OCI-LY7 (cell line): ENCODE results near the gene GTSE1. TPM values are rescaled to one million over a fixed set of nuclear protein-coding genes. Genes with fewer than 3 reads are reported as not detected.

Source experiments
- BruUV-seq: library from RNA; stranded (reverse); fragments of 400-500 nt; replicated peaks from 2 replicates; lab custom pipeline; 2021; lab: Mats Ljungman, UMichigan
- CTCF ChIA-PET: fragments of 300-600 bp; sonication (Branson Sonifier 250); formaldehyde crosslinking; loops from one replicate; lab custom pipeline; 2022; ENCODE audit warnings: antibody characterized with exemption; ENCODE audit not compliant: unreplicated experiment; lab: Charles Lee
- POLR2A ChIA-PET: fragments of 300-600 bp; sonication (Branson Sonifier 250); formaldehyde crosslinking; loops from one replicate; lab custom pipeline; 2022; ENCODE audit warnings: antibody characterized with exemption; lab: Charles Lee
- DNase-seq: peaks from one replicate; pipeline ENCODE4 v3.0.0-alpha.2; 2015; ENCODE audit warnings: low spot score
- H2AFZ ChIP-seq: fragments of 200-600 bp; sonication (generic), shearing (Covaris generic); 2 replicates; pipeline ENCODE4 v1.6.1; 2014; ENCODE audit warnings: mild to moderate bottlenecking, antibody characterized with exemption, low read length, moderate library complexity
- H3K27ac ChIP-seq: fragments of 200-600 bp; sonication (generic); 2 replicates; pipeline ENCODE4 v1.5.1; 2014; ENCODE audit warnings: mixed run types, low read depth, mild to moderate bottlenecking, moderate library complexity, low read length, inconsistent platforms; ENCODE audit not compliant: poor library complexity, severe bottlenecking
- H3K36me3 ChIP-seq: fragments of 200-600 bp; sonication (generic); 2 replicates; pipeline ENCODE4 v1.6.1; 2014; ENCODE audit warnings: mild to moderate bottlenecking, antibody characterized with exemption, low read length, moderate library complexity, mixed read lengths; ENCODE audit not compliant: insufficient read depth
- H3K4me1 ChIP-seq: fragments of 200-600 bp; sonication (generic); 2 replicates; pipeline ENCODE4 v1.5.1; 2014; ENCODE audit warnings: mild to moderate bottlenecking, low read length; ENCODE audit not compliant: insufficient read depth, poor library complexity, severe bottlenecking
- H3K4me2 ChIP-seq: fragments of 200-600 bp; sonication (generic); 2 replicates; pipeline ENCODE4 v1.6.1; 2014; ENCODE audit warnings: mild to moderate bottlenecking, low read length
- H3K4me3 ChIP-seq: fragments of 200-600 bp; sonication (generic); 2 replicates; pipeline ENCODE4 v1.5.1; 2014; ENCODE audit warnings: mild to moderate bottlenecking, low read depth, low read length; ENCODE audit not compliant: poor library complexity, severe bottlenecking
- H3K79me2 ChIP-seq: fragments of 200-600 bp; sonication (generic); 2 replicates; pipeline ENCODE4 v1.6.1; 2016; ENCODE audit warnings: low read depth, mild to moderate bottlenecking, low read length, moderate library complexity, mixed read lengths; ENCODE audit not compliant: insufficient read depth
- H3K9me2 ChIP-seq: fragments of 200-600 bp; sonication (generic); 2 replicates; pipeline ENCODE4 v1.6.1; 2016; ENCODE audit warnings: mild to moderate bottlenecking, low read length, mixed read lengths; ENCODE audit not compliant: insufficient read depth
- H3K9me3 ChIP-seq: fragments of 200-600 bp; sonication (generic); 2 replicates; pipeline ENCODE4 v1.6.1; 2014; ENCODE audit warnings: mild to moderate bottlenecking, mixed run types, low read length, mixed read lengths
- H4K20me1 ChIP-seq: fragments of 200-600 bp; sonication (generic); 2 replicates; pipeline ENCODE4 v1.6.1; 2014; ENCODE audit warnings: mild to moderate bottlenecking, antibody characterized with exemption, low read length, moderate library complexity, mixed read lengths; ENCODE audit not compliant: insufficient read depth
- EZH2phosphoT487 ChIP-seq: fragments of 200-600 bp; sonication (generic); IDR thresholded peaks from 2 replicates; pipeline ENCODE4 v1.6.1; 2018; ENCODE audit warnings: low read depth, borderline replicate concordance, mild to moderate bottlenecking, mixed run types, antibody characterized with exemption, low read length, moderate library complexity, mixed read lengths
- intact Hi-C: fragments of 100-400 bp; cut with micrococcal nuclease; formaldehyde crosslinking; loops from one replicate; pipeline ENCODE4 v1.10.0; 2022; ENCODE audit not compliant: unreplicated experiment
- total RNA-seq, 2 experiments: library from RNA; depleted of rRNA in 1 of 2; stranded (reverse); fragments of >200 nt in 1 of 2; shearing (Covaris generic) in 1 of 2; gene quantifications; 2 replicates each; pipeline ENCODE4 v1.2.3, GENCODE V29; 2014 to 2022
- TF ChIP-seq, protein P1 (sequence below): fragments of 200-600 bp; sonication (generic); conservative IDR thresholded peaks from 2 replicates; pipeline ENCODE4 v1.5.1; 2014; ENCODE audit warnings: mild to moderate bottlenecking, antibody characterized with exemption, low read length, moderate library complexity, mixed read lengths

GTSE1 gene
- total RNA-seq, 2 experiments from 2014 or later = 54.7 to 109 TPM

DNA sequence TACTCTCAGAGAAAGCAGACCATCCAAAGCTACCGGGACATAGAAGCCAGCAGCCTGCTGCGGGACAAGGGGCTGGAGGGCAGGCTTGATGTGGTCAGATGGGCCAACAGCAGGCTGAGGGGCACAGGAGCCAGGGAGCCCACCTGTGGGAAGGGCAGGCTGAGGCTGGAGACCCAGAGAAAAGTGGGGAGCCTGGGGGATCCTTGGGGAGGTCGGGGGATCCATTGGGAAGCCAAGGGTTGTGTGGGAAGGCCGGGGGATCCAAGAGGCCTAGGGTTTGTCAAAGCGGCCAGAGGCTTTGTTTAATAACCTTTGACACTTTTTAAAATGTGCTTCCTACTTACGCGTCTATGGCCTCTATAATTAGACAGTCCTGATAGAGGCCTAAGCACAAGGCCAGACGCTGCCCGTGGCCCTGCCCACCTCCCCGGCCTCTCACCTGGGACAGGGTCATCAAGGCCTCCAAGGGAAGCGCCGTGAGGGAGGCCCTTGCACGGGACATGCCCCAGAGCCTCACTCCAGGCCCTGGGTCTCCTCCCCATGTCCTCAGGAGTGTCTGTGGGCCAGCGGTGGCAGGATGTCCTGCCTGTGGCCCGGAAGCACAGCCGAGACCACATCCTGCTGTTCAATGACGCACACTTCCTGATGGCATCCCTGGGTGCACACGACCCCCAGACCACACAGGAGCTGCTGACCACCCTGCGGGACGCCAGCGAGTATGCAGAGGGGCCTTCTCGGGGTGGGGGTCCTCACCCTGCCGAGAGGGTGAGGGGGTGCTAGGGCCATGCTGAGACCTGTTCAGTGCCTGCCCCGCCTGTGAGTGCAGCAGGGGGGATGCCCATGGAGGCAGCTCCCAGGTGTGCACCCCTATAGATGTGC, 8.6 kb upstream of the GTSE1 start:
- intact Hi-C loops = no loop called here
- H3K79me2 ChIP-seq = no peaks in the 10 kb centered on the region
- CTCF ChIA-PET = interaction anchor here (1.0 kb wide), 1 partner anchor 12 kb away, joined by 4 read pairs; no protein-coding TSS in a partner anchor
- H3K9me2 ChIP-seq = no peaks in the 10 kb centered on the region
- no peak for TF ChIP-seq EZH2phosphoT487
- TF ChIP-seq, protein P1, sequence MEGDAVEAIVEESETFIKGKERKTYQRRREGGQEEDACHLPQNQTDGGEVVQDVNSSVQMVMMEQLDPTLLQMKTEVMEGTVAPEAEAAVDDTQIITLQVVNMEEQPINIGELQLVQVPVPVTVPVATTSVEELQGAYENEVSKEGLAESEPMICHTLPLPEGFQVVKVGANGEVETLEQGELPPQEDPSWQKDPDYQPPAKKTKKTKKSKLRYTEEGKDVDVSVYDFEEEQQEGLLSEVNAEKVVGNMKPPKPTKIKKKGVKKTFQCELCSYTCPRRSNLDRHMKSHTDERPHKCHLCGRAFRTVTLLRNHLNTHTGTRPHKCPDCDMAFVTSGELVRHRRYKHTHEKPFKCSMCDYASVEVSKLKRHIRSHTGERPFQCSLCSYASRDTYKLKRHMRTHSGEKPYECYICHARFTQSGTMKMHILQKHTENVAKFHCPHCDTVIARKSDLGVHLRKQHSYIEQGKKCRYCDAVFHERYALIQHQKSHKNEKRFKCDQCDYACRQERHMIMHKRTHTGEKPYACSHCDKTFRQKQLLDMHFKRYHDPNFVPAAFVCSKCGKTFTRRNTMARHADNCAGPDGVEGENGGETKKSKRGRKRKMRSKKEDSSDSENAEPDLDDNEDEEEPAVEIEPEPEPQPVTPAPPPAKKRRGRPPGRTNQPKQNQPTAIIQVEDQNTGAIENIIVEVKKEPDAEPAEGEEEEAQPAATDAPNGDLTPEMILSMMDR = no peak
- POLR2A ChIA-PET = interaction anchor here (0.8 kb wide), 1 partner anchor 11 kb away, joined by 3 read pairs; no protein-coding TSS in a partner anchor
- peak overlapping the region; percentile 56 for H3K4me2 ChIP-seq
- H4K20me1 ChIP-seq = no peaks in the 10 kb centered on the region
- H3K36me3 ChIP-seq = no peaks in the 10 kb centered on the region
- H3K4me1 ChIP-seq = peaks cover 28% of the 10 kb centered on the region
- no peaks in the 10 kb centered on the region for H3K9me3 ChIP-seq
- peak; percentile 84 for DNase-seq
- H3K4me3 ChIP-seq = peak overlapping the region; percentile 50
- TSS peak; percentile 81 for BruUV-seq
- H2AFZ ChIP-seq = peak overlapping the region; percentile 32; the same call in 1 of the 2 replicates
- H3K27ac ChIP-seq = peak overlapping the region; percentile 26

DNA sequence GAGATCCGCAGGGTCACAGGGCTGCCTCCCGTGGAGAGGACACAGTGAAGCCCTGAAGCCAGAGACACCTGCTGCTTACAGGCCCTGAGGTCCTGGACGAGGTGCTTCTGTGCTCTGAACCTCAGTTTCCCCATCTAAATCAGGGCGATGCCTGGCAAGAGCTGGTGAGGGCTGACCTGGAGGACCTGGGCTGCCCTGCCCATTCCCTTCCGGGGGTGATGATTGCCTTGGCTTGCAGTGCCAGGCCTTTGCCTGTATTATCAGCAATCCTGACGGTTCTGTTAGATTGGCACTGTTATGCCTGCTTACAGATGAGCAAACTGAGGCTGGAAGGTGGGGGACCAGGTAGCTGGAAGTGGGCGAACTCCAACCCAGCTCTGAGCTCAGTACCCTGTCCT, 7.8 kb upstream of the GTSE1 start:
- H3K79me2 ChIP-seq = no peaks in the 10 kb centered on the region
- no peaks in the 10 kb centered on the region for H3K9me2 ChIP-seq
- H3K4me3 ChIP-seq = no peak overlapping the region
- H3K36me3 ChIP-seq = no peaks in the 10 kb centered on the region
- peak overlapping the region; percentile 56 for H3K4me2 ChIP-seq
- no peaks in the 10 kb centered on the region for H4K20me1 ChIP-seq
- CTCF ChIA-PET = interaction anchor here (1.0 kb wide), 1 partner anchor 13 kb away, joined by 4 read pairs; no protein-coding TSS in a partner anchor
- TF ChIP-seq EZH2phosphoT487 = no peak
- TF ChIP-seq, protein P1 = no peak
- POLR2A ChIA-PET = interaction anchor here (0.8 kb wide), 1 partner anchor 12 kb away, joined by 3 read pairs; no protein-coding TSS in a partner anchor
- no TSS peak for BruUV-seq
- H3K4me1 ChIP-seq = peaks cover 35% of the 10 kb centered on the region
- no peak overlapping the region; the same call in 1 of the 2 replicates for H2AFZ ChIP-seq
- H3K9me3 ChIP-seq = no peaks in the 10 kb centered on the region
- intact Hi-C loops = no loop called here
- DNase-seq = no peak
- no peak overlapping the region for H3K27ac ChIP-seq
